ENCODE data around the gene CUX1.

CUX1 gene

GRCh38 chr7:101996876-101997275 is 179.4 kb downstream of the CUX1 start:
- TF ChIP-seq CTCF (conservative IDR thresholded peaks at IDR 0.05): no peak
- H3K27ac ChIP-seq: no peak overlapping the region

- no peak for TF ChIP-seq CTCF (conservative IDR thresholded peaks at IDR 0.05)
- no peak overlapping the region for H3K27ac ChIP-seq
These were observed 180.8 kb downstream of the CUX1 start for GRCh38 chr7:101998029-101998905.

- TF ChIP-seq CTCF (conservative IDR thresholded peaks at IDR 0.05): no peak
These were observed 181.4 kb downstream of the CUX1 start for GRCh38 chr7:101998906-101999240.

GRCh38 chr7:101999393-101999792 is 182.0 kb downstream of the CUX1 start:
- no peak overlapping the region for H3K27ac ChIP-seq
- TF ChIP-seq CTCF (conservative IDR thresholded peaks at IDR 0.05): no peak

More at GRCh38 chr7:101998906-101999240, 181.4 kb downstream of the CUX1 start:
- no peak overlapping the region for H3K27ac ChIP-seq

GRCh38 chr7:102000123-102000522 is 182.7 kb downstream of the CUX1 start:
- H3K27ac ChIP-seq: no peak overlapping the region

GRCh38 chr7:102004229-102004628 is 186.8 kb downstream of the CUX1 start:
- TF ChIP-seq CTCF (conservative IDR thresholded peaks at IDR 0.05): no peak
- H3K27ac ChIP-seq: no peak overlapping the region

More at GRCh38 chr7:102000123-102000522, 182.7 kb downstream of the CUX1 start:
- TF ChIP-seq CTCF (conservative IDR thresholded peaks at IDR 0.05): no peak

GRCh38 chr7:102004848-102005247 is 187.4 kb downstream of the CUX1 start:
- no peak overlapping the region for H3K27ac ChIP-seq
- TF ChIP-seq CTCF (conservative IDR thresholded peaks at IDR 0.05): no peak

Measured in VCaP (cell line).